ENCODE measurements around the gene LHX6.

Gene LHX6

DNA sequence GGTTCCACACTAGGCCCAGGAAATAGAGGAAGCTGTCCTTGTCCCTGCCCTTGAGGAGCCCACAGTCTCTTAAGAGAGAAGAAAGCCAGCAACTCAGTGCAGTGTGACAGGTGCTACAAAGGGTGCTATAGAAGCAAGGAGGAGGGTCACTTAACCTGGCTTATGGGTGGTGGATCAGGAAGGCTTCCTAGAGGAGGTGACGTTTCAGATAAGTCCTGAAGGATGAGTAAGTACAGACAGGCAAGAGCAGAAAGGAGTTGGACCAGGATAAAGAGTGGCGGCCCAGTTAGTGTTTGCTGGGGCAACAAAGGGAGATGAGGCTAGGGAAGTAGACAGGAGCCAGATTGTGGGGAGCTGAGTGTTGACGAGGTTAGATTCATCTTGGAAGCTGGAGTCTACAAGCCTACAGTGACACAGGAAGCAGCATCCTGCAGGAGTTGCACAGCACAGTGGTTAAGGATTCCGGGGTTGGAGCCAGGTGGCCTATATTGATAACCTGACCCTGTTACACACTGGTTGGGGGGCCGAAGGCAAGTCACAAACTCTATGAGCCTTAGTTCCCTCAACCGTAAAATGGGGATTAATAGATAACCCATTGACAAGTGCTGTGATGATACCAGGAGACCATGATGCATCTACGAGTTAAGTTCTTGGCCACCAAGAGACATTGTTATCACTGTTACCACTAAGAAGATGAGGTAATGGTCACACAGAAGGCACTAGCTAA lies 5.4 kb upstream of the LHX6 start:
- TF ChIP-seq ZBTB7A (IDR thresholded peaks at IDR 0.05; ENCODE audit: low read depth) (no peak), NFIC (IDR thresholded peaks at IDR 0.05) (no peak), FOXM1 (IDR thresholded peaks at IDR 0.05; ENCODE audit: borderline replicate concordance, low read depth) (no peak), EGR1 (IDR thresholded peaks at IDR 0.05) (no peak), CREB1 (IDR thresholded peaks at IDR 0.05; ENCODE audit: low read depth) (no peak), RAD21 (IDR thresholded peaks at IDR 0.05; ENCODE audit: low read depth) (no peak), YY1 (IDR thresholded peaks at IDR 0.05; ENCODE audit: low read depth) (no peak), TEAD4 (IDR thresholded peaks at IDR 0.05) (no peak), TCF12 (IDR thresholded peaks at IDR 0.05; ENCODE audit: low read depth) (no peak), EP300 (IDR thresholded peaks at IDR 0.05; ENCODE audit: borderline replicate concordance) (no peak), TAF1 (IDR thresholded peaks at IDR 0.05; ENCODE audit: low read depth) (no peak), CEBPB (IDR thresholded peaks at IDR 0.05) (no peak)
- TF ChIP-seq, protein P1, sequence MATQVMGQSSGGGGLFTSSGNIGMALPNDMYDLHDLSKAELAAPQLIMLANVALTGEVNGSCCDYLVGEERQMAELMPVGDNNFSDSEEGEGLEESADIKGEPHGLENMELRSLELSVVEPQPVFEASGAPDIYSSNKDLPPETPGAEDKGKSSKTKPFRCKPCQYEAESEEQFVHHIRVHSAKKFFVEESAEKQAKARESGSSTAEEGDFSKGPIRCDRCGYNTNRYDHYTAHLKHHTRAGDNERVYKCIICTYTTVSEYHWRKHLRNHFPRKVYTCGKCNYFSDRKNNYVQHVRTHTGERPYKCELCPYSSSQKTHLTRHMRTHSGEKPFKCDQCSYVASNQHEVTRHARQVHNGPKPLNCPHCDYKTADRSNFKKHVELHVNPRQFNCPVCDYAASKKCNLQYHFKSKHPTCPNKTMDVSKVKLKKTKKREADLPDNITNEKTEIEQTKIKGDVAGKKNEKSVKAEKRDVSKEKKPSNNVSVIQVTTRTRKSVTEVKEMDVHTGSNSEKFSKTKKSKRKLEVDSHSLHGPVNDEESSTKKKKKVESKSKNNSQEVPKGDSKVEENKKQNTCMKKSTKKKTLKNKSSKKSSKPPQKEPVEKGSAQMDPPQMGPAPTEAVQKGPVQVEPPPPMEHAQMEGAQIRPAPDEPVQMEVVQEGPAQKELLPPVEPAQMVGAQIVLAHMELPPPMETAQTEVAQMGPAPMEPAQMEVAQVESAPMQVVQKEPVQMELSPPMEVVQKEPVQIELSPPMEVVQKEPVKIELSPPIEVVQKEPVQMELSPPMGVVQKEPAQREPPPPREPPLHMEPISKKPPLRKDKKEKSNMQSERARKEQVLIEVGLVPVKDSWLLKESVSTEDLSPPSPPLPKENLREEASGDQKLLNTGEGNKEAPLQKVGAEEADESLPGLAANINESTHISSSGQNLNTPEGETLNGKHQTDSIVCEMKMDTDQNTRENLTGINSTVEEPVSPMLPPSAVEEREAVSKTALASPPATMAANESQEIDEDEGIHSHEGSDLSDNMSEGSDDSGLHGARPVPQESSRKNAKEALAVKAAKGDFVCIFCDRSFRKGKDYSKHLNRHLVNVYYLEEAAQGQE (IDR thresholded peaks at IDR 0.05; ENCODE audit: low read depth) = no peak
- TF ChIP-seq, protein P2, sequence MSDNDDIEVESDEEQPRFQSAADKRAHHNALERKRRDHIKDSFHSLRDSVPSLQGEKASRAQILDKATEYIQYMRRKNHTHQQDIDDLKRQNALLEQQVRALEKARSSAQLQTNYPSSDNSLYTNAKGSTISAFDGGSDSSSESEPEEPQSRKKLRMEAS (IDR thresholded peaks at IDR 0.05) = no peak
- TF ChIP-seq, protein P3, sequence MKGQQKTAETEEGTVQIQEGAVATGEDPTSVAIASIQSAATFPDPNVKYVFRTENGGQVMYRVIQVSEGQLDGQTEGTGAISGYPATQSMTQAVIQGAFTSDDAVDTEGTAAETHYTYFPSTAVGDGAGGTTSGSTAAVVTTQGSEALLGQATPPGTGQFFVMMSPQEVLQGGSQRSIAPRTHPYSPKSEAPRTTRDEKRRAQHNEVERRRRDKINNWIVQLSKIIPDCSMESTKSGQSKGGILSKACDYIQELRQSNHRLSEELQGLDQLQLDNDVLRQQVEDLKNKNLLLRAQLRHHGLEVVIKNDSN (IDR thresholded peaks at IDR 0.05) = no peak

DNA sequence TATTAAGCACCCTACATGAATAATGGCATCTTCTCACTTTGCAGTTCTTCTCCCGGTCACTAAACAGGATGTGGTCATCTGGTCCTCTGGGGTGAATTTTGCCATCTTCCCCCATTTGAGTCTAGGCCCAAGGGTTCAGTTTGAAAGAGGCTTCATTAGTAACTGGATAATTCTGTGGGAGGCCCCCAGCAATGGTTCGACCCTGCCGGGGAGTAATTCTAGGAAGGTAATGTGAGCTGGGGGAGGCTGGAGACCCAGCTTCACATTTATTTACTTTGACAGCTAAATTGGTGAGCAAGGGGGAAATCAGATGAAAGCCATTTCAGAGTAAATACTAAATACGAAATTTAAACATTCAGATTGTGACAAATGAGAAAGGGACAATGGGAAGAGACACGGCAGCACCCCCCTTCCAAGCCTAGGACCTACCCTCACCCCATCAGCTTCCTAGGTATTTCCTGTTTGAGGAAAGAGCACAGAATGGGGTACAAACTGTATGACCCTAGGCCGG lies 4.1 kb upstream of the LHX6 start:
- TF ChIP-seq NFIC (IDR thresholded peaks at IDR 0.05) (no peak), YY1 (IDR thresholded peaks at IDR 0.05; ENCODE audit: low read depth) (no peak), EP300 (IDR thresholded peaks at IDR 0.05; ENCODE audit: borderline replicate concordance) (no peak), EGR1 (IDR thresholded peaks at IDR 0.05) (no peak), TAF1 (IDR thresholded peaks at IDR 0.05; ENCODE audit: low read depth) (no peak), TCF12 (IDR thresholded peaks at IDR 0.05; ENCODE audit: low read depth) (no peak), ZBTB7A (IDR thresholded peaks at IDR 0.05; ENCODE audit: low read depth) (no peak), FOXM1 (IDR thresholded peaks at IDR 0.05; ENCODE audit: borderline replicate concordance, low read depth) (no peak), TEAD4 (IDR thresholded peaks at IDR 0.05) (no peak), CREB1 (IDR thresholded peaks at IDR 0.05; ENCODE audit: low read depth) (no peak)
- TF ChIP-seq, protein P3 (IDR thresholded peaks at IDR 0.05) = no peak
- TF ChIP-seq, protein P1 (IDR thresholded peaks at IDR 0.05; ENCODE audit: low read depth) = no peak

DNA sequence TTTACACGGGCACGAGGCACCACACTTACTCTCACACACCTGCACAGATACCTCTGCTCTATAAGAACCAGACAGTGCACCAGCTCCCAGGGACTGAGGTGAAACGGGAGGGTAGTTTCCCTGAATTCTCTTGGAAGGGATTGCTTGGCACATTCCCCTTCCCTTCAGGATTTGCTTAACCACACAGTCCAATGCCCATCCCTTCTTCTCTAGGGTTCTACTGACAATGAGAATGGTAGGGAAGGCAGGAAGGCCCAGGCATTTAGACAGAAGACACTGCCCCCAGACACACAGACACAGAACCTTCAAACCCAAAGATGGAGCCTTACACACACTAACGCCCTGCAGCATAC lies 704 bp upstream of the LHX6 start:
- TF ChIP-seq TEAD4 (IDR thresholded peaks at IDR 0.05) (no peak), CREB1 (IDR thresholded peaks at IDR 0.05; ENCODE audit: low read depth) (no peak), CEBPB (IDR thresholded peaks at IDR 0.05) (no peak), FOXM1 (IDR thresholded peaks at IDR 0.05; ENCODE audit: borderline replicate concordance, low read depth) (no peak), ZBTB7A (IDR thresholded peaks at IDR 0.05; ENCODE audit: low read depth) (no peak), TAF1 (IDR thresholded peaks at IDR 0.05; ENCODE audit: low read depth) (no peak), EGR1 (IDR thresholded peaks at IDR 0.05) (no peak), YY1 (IDR thresholded peaks at IDR 0.05; ENCODE audit: low read depth) (no peak), EP300 (IDR thresholded peaks at IDR 0.05; ENCODE audit: borderline replicate concordance) (no peak), RAD21 (IDR thresholded peaks at IDR 0.05; ENCODE audit: low read depth) (no peak), TCF12 (IDR thresholded peaks at IDR 0.05; ENCODE audit: low read depth) (no peak), NFIC (IDR thresholded peaks at IDR 0.05) (no peak)
- TF ChIP-seq, protein P3 (IDR thresholded peaks at IDR 0.05) = no peak
- TF ChIP-seq, protein P1 (IDR thresholded peaks at IDR 0.05; ENCODE audit: low read depth) = no peak
- TF ChIP-seq, protein P2 (IDR thresholded peaks at IDR 0.05) = no peak

Measured in Ishikawa (cell line).